CD4-positive, alpha-beta T cell treated with Interferon gamma for 1 hour (primary cell): ENCODE data around the gene SPOP.
"Not testable (repeated sequence)": the region's sequence is repeated elsewhere in the genome, so short reads cannot be mapped to it uniquely, and the experiment has no call there.

Experiments
- DNase-seq: peaks from one replicate; pipeline ENCODE4 v3.0.0-alpha.2; 2020

The SPOP gene

DNA sequence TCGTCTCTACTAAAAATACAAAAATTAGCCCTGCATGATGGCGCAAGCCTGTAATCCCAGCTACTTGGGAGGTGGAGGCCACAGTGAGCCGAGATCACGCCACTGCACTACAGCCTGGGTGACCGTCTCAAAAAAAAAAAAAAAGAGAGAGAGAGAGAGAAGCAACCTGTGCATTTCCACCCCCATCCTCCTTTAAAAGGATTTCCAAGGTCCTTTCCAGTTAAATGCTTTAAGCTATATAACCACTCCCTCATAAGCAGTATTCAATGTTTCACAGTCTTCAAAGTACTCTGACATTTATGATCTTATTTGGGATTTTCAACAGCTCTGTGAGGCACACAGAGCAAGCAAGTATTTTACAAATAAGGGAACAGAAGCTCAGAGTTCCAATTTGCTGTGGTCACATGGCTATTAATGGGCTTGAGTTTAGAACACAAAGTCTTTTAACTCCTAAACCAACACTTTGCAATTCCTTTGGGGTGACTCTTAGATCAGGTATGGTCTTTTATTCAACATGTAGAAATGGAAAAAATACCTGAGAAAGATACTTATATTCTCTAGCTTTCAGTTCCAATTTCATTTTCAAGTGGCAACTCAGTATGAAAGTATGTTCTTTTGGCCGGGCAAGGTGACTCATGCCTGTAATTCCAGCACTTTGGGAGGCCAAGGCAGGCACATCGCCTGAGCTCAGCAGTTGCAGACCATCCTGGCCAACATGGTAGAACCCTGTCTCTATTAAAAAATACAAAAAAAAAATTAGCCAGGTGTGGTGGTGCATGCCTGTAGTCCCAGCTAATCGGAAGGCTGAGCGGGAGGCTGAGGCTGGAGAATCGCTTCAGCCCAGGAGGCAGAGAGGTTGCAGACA is 31.3 kb downstream of the SPOP start:
- no peak for DNase-seq

DNA sequence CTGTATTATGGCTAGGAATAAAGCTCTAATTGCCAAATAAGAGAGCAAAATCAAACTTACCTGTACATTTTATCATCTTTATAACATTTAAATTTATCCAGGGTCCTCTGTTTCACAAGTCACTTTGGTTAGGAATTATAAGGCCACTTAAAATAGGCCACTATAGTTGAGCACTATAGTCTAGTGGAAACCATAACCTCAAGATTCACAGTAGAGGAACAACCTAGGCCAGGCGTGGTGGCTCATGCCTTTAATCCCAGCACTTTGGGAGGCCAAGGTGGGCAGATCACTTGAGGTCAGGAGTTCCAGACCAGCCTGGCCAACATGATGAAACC is 31.9 kb downstream of the SPOP start:
- not testable (repeated sequence) for DNase-seq

DNA sequence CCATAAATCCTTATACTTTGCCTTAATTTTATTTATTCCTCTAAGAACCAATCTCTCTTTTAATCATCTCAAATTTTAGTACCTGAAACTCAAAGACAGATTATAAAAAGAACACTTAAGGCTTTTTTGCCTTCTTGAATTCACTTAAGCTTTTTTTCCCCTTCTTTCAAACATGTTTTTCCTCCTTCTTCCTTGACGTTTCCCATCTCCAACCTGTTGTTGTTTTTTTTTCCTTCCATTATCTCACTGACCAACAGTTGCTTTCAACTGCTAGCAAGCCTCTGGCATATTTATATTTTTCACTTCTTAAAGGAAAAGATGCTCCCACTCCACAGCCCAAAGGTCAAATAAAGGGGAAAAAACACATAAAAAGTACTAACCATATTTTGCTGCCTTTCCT is 32.2 kb downstream of the SPOP start:
- no peak for DNase-seq

DNA sequence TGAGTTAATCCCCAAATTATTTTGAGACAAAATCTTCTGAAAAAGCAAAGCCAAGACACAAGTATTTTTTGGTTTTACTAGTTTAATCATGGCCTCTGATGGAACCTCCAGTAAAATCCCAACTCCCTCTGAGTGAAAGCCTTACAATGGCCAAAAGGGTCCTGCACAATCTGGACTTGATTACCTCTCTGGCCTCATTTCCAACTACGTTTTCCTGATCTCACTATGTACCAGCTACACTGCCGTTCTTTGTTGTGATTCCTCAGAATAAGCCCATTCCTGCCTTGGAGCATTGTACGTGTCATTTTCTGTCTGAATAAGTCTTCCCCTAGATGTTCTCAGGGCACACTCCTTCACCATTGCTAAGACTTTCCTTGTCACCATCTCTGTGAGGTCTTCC is 37.3 kb downstream of the SPOP start:
- no peak for DNase-seq

DNA sequence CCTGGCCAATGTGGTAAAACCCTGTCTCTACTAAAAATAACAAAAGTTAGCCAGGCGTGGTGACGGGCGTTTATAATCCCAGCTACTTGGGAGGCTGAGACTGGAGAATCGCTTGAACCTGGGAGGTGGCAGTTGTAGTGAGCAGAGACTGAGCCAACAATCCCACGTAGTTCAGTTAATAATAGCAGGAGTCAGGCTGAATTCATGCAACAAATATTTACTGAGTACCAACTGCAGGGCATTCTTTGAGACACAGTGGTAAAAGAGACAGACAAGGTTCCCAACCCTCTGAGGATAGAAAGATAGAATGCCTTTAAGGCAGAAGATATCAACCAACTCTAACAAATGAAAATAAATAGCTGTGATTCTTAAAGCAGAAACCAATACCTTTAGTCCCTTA is 39.1 kb downstream of the SPOP start:
- no peak for DNase-seq

DNA sequence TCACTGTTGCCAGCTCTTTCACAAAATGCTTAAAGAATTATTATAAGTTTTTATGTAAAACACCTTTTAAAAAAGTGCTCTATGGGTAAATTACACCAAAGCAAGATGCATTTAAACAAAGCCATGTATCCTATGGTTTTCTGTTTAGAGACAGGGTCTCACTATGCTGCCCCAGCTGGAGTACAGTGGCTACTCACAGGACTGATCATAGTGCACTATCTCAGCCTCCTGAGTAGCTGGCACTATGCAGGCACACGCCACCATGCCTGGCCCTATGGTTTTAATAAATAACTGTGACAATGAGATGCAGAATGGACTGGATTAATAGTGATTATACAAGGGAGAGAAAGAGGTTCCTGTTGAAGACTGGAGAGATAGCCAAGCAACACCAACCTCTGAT is 40.2 kb downstream of the SPOP start:
- DNase-seq = no peak

DNA sequence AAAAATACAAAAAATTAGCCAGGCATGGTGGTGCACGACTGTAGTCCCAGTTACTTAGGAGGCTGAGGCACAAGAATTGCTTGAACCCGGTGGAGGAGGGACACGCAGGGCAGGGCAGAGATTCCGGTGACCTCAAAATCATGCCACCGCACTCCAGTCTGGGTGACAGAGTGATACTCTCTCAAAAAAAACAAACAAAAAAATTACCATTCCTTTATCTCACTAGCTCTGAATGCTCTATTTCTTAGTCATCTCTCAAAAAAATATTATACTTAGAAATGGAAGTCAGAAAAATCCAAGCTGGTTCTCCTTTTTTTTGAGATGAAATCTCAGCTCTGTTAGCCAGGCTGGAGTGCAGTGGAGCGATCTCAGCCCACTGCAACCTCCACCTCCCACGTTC is 40.8 kb downstream of the SPOP start:
- no peak for DNase-seq

DNA sequence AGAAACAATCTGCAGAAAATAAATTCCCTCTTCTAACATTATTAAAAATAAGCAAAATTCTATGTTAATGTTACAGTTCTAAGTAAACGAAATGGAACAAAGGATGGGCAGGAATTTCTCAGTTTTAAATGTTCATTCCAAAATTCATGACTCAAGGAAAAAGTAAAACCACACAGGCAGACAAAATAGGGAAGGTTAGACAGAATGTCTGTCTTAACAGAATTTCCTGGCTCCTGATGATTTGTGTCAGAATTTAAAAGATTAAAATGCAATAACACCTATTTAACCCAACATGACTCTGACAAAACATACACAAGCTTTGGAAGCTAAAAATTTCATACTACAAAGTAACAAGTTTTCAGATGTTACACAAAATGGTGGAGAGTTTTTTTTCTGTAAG is 42.8 kb downstream of the SPOP start:
- no peak for DNase-seq

DNA sequence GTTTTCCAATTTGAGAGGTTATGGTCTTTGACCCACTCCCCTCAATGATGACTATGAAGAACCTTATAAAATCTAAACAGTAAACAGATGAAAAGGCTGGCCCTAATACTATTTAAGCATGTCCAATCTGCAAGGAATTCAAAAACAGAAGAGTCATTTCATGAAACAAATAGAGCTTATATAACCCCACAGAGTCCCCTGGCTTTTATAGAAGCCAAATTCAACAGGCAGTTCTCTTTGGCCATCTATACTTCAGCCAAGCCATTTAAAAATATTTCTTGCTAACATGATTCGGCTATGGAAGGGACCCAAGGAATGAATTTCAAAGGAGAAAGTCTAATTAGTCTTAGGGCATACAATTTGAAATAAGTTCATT is 43.4 kb downstream of the SPOP start:
- no peak for DNase-seq

DNA sequence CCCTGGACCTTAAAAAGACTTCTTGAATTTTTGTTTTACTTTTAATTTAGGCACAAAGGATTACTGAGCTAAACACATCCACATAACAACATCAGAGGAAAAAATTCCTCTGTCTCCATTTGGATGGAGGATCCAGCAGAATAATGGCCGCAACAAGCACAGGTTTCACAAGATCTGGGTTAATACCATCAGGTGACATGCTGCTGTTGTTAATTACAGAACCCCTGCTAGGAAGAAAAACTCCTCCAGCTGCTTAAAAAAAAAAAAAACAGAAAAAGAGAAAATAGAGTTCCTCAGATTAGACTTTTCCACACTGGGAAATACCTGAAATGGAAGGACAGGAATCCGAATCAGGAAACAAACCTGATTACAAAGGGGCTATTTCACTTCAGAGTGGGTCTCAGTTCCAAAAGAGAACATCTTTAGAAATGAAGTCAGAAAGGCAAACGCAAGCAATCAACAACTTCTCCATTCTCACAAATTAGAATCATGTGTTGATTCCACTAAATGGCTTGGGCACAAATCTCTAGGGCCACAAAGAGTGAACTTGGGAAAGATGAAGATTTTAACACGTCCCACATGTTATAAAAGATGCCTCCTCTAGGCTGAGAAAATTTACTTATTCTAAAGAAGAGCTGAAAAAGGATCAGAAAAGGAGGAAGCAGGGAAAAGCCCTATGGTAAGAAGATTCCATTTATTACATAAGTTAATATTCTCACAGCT is 44.0 kb downstream of the SPOP start:
- DNase-seq = no peak

DNA sequence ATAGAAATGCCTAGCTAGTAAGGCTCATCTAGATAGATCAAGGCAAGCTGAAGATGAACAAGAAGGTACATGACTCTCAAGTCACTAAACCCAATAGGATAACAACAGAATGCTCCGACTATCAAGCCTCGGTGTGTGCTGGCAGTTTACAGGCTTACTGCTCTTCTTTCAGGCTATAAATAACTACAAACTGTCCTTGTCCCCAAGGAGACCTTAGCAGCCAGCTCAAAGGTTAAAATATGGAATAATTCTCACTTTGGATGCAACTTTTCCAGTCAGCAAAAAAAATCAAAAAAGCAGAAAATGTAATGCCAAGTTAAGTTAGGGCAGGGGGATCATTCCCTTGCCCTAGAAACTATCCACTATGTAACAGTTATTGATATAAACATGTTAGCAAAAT is 44.6 kb downstream of the SPOP start:
- no peak for DNase-seq

DNA sequence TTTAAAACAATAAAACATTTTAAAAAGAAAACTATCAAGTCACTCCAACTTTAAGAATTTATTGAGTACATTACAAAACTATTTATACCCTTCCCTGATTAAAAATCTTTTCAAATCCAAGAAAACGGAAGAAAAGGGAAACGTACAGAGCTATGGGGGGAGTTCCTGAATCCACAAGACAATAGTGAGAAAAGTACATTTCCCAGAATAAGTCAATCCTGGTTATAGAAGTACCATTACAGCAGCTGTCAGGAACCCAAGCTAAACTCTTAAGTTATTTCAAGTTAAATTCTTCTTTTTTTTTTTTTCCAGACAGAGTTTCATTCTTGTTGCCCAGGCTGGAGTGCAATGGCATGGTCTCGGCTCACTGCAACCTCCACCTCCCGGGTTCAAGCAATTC is 45.7 kb downstream of the SPOP start:
- no peak for DNase-seq

DNA sequence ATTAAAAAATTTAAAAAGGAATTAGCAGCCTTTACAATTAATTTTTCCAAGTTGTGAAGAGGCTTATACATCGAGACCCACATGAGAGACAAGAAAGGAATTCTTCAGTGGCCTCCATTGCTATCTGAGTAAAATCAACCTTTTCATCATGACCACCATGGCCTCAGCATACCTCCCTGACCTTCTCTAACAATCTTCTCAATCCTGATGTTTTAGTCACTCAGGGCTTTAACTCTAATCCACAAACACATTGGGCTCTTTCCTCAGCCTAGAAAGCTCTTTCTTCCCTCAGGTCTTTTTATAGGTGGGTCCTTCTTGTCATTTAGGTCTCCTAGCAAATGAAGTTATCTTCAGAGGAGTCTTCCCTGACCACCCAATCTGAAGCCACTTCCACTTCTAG is 46.4 kb downstream of the SPOP start:
- DNase-seq = no peak

DNA sequence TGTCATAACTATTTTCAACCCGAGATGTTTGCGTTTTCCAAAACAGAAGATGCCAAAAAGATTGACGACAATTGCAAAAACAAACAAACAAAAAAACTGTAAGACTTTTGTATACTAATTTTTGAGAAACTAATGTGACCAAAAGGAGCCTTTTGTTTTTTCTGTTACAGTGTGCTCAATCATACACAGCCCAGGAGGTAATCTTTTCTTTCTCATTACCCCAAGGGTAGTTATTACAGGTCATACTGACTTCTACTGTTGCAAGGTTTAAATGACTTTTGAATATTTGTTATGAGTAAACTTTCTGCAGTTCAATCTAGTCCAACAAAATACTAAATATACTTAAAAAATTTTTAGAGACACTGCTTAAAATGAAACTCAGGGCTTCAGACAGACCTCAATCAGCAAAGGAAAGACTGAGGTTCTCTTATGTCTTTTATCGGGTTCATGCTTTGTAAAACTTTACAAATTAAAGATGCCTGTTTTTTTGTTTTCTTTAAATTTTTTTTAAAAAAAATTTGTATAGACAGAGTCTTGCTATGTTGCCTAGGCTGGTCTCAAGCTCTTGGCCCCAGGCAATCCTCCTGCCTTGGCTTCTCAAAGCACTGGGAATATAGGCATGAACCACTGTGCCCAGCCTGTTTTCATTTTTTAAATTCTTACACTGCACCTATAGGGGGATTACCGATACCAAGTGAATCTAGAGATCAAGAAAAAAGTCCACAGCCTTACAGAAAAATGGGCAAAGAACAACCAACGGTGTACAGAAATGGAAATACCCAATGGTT is 47.6 kb downstream of the SPOP start:
- DNase-seq = no peak

DNA sequence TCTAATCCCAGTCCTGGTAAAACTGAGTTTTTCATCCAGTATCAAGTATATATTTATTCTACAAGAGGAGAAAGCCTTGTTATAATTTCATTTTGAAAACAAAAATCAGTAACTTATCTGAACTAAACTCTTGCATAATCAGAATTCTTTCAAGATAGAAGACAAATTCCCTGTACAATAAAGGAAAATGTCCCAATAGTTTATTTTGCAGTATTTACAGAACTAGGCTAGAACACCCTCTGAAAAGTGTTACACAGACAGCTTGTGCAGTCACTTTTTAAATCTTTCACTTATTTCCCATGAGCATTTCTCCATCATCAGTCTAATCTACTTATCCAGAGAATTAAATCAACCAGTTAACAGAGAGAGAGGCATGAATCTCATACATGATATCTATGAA is 48.5 kb downstream of the SPOP start:
- no peak for DNase-seq

DNA sequence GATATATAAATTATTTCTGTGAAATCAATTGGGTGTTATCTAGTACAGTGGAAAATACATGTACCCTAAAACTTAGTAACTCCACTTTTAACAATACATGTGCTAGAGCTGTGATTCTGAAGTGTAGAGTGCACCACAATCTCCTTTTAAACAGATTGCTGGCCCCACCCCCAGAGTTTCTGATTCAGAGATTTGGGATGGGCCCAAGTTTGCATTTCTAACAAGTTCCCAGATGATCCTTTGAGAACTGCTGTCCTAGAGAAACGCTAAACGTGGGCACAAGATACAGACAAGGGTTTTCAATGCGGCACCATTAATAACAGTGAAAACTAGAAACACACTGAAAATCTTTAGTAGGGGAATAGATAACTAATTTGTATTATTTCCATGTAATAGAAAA is 53.0 kb downstream of the SPOP start:
- no peak for DNase-seq

DNA sequence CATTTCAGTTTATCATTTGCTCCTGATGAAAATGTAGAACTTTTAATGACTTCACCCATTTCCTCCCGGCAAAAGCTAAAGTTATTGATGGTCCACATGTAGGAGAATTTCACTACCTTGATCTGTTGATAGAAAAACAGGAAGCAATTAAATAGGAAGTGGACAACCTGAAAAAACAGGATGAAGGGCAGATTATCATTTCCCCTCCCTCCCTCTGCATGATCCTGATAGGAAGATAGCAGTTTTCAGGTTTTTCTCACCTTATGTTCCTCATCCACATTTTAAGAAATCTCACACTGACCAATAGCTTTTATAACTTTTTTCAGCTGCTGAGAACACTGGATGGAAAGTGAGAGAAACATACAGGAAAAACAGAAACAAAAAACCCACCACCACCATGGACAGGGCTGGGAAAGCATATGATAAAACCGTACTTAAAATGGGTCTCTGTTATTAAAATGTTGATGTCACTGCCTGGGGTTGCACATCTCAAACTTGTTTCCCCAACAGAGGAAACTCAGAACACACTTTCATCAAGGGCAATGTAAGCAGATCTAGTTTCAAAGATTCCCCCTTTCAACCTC is 55.9 kb downstream of the SPOP start:
- no peak for DNase-seq

DNA sequence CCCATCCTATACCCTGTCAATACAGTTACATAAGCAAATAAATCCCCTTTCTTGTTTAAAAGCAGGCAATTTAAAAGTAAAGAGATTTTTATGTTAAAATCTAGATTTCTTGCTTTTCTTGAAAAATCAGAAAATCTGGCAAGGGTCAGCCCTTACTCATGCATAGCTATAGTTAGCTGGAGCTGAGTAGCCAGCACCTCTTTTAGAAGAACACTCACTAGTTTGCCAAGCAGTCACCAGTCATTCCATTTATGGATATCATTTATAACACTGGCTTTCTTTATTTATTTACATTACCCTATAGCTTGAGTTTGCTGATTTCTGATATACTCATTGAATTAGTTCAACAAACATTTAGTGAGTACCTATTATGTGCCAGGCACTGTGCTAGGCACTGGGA is 56.5 kb downstream of the SPOP start:
- no peak for DNase-seq

DNA sequence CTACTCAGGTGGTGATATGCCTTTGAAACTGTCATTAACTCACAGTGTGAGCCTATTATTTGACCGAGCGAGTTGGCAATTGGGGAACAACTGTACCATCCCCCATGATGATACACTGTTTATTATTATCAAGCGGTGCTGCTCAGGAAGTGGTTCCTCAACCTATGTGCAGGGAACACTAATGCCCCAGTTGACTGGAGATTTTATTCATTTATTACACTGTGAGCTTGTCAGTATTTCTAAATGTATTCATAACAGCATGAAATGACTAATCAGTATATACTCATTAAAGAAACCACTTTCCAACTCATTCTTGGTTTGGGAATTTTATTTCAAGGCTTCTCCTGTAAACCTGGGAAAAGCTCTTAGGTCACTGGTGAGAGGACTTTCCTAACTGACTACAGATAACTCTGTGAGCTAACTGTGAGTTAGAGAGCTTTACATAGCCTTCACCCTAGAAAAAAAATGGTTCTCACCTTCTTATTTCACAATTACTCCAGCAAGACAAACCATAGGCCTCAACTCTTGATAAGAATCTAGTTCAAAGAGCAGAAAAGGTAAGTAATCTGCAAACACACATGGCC is 59.8 kb downstream of the SPOP start:
- DNase-seq = no peak

DNA sequence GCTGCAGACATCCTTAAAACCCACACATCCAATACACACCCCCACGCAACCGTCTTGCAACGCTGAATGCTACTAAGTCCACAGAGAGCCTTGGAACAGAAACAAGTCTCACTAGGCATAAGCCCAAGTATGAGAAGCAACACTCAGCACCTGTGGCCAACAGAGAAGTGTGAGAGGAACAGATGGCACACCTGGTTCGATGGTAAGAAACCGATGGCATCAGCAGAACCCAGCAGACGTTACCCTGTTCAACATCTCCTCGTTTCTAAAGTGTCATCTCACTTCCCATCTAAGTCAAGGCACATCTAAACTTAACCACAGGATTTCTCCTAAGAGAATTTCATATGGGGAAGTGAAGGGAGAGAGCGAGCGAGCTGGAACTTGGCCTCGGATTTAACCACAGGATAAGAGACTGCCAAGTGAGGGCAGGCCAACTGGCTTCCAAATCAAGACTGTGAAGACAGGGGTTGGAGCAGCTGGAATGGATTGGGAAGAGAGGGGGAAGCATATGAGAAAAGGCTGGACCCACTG is 61.2 kb downstream of the SPOP start:
- DNase-seq = no peak

DNA sequence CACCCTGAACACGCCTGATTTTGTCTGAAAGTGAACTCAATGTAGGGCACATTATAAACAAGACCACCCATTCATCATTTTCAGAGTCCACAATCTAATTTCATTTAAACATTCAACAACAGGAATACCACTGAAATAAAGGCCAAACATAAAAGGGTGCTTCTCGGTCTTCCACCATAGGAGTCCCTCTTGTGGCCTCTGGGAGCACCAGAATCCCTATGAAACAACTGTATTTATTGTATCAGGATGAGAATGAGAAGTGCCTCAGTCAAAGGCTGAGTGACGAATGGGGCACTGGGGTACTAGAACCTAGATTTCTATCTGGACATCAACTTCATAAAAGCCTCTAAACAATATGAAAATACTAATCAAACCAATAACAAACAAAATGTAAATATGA is 61.8 kb downstream of the SPOP start:
- DNase-seq = no peak

DNA sequence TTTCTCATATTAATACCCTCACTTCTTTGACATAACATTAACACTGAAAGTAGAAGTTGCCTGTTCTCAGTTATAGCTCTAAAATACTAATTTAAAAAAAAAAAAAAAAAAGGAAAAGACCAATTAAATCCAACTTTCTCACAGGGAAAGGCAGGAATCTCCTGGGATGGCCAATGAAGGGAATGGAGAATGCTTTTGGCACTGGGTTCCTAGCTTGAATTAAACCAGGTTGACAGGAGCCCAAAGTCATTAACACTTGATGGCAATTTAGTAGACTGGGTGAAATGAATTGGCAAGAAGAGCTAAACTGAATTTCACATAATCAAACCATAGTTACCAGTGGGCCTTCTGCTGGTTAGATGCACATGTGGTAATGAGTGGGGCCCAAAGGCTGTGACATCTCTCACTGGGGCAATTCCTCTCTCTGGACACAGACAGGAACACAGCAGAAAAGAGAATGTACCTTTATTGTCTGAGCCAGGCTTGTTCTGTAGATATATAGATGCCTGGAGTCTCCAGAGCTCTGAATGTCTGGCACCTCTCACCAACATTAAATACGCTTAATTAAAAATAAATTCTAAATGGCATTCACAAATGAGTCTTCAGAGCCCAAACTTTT is 64.6 kb downstream of the SPOP start:
- no peak for DNase-seq

DNA sequence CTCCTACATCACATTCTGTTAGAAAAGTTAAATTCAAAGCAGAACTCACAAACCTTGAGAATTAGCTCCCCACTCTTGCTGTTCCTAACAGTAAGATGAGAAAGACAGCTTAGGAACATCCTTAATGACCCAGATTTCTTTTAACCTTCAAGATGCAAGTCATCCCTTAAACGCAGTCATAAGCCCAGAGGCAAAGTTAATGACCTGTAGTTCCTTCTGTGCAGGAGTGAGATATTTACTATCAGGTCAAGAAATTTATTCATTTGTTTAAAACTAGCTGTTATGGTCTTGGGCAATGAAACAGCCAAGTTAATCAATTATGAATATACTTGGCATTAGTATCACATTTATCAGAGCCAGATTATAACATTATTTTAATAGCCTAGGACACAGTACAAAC is 65.2 kb downstream of the SPOP start:
- DNase-seq = no peak
